Activated effector memory CD4-positive, alpha-beta T cell treated with anti-CD3 and anti-CD28 coated beads, Interleukin-2, amount 50 U/mL, for 16 hours (primary cell): ENCODE results near the gene TFPI2.

ENCODE experiments used
- DNase-seq: peaks from one replicate; pipeline ENCODE4 v3.0.0-alpha.2; 2020

Gene TFPI2

GRCh38 chr7:93851536-93851935 is 39.0 kb downstream of the TFPI2 start:
- DNase-seq = no peak

- no peak for DNase-seq
Observed at GRCh38 chr7:93843260-93843659, 47.3 kb downstream of the TFPI2 start.

- no peak for DNase-seq
Observed at GRCh38 chr7:93838966-93839365, 51.6 kb downstream of the TFPI2 start.

GRCh38 chr7:93837245-93837644 is 53.3 kb downstream of the TFPI2 start:
- DNase-seq = no peak

- DNase-seq = no peak
Observed at GRCh38 chr7:93836116-93836515, 54.4 kb downstream of the TFPI2 start.

- DNase-seq = no peak
Observed at GRCh38 chr7:93835702-93836101, 54.9 kb downstream of the TFPI2 start.
